GM10266 (cell line): ENCODE results near the gene KCNIP1.

ENCODE experiments used
- DNase-seq: peaks from one replicate; pipeline ENCODE4 v3.0.0; 2012; ENCODE audit errors: extremely low spot score
- CTCF ChIP-seq: IDR thresholded peaks from 2 replicates; pipeline ENCODE4 v1.5.1; 2012; ENCODE audit warnings: mild to moderate bottlenecking, low read depth; ENCODE audit not compliant: control insufficient read depth, insufficient read depth; ENCODE audit errors: missing control alignments

The KCNIP1 gene

GRCh38 chr5:170755679-170756456 lies 252.0 kb downstream of the KCNIP1 start:
- DNase-seq = no peak
- TF ChIP-seq CTCF = no peak

- no peak for DNase-seq
- no peak for TF ChIP-seq CTCF
Observed at GRCh38 chr5:170756691-170757090, 252.9 kb downstream of the KCNIP1 start.

GRCh38 chr5:170757182-170757601 lies 253.4 kb downstream of the KCNIP1 start:
- DNase-seq = no peak
- no peak for TF ChIP-seq CTCF

GRCh38 chr5:170757669-170758068 lies 253.8 kb downstream of the KCNIP1 start:
- TF ChIP-seq CTCF = no peak
- no peak for DNase-seq

- TF ChIP-seq CTCF = no peak
- no peak for DNase-seq
Observed at GRCh38 chr5:170758481-170758880, 254.7 kb downstream of the KCNIP1 start.

- no peak for DNase-seq
- TF ChIP-seq CTCF = no peak
Observed at GRCh38 chr5:170760113-170760512, 256.3 kb downstream of the KCNIP1 start.

GRCh38 chr5:170761048-170761707 lies 257.4 kb downstream of the KCNIP1 start:
- no peak for TF ChIP-seq CTCF
- DNase-seq = no peak
